ENCODE measurements around the gene FAM193B.

The FAM193B gene

DNA sequence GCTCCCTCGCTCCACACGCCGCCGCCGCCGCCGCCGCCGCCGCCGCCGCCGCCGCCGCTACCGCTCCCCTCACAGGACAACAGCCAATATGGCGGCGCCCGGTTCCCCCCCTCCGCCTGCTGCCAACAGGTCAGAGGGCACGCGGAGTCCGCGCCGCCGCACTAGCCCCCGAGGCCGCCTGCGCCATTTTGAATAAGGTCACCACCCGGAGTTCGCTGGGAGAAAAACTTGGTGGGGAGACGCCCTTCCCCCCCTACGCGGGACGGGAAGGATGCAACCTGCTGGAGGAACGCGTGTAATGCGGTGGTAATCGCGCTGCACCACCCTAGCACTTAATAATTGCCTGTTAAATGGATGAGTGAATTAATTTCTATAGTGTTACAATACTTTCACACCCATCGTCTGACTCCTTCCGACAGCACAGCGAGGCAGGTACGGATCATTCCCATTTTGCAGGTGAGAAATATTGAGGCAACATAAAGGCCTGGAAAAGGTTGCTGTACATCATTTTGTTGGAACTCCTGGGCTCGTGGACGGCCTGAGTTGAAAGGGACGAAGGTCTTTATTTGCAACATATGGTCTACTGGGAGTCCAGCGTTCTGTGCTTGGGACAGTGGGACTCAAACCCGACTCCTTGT is at the start of gene FAM193B:
Gene FAM193B, minus strand, starts transcription at position 90 of the 638 bp plus-strand sequence. CDS start 105 bp downstream, outside the sequence.
- DNase-seq: peak; percentile 76

DNA sequence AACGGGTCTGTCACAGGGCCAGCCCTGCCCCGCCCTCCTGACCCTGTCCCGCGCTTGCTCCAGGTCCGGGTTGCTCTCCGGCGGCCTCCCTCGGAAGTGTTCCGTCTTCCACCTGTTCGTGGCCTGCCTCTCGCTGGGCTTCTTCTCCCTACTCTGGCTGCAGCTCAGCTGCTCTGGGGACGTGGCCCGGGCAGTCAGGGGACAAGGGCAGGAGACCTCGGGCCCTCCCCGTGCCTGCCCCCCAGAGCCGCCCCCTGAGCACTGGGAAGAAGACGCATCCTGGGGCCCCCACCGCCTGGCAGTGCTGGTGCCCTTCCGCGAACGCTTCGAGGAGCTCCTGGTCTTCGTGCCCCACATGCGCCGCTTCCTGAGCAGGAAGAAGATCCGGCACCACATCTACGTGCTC is 49.8 kb upstream of the FAM193B start:
- DNase-seq: no peak

DNA sequence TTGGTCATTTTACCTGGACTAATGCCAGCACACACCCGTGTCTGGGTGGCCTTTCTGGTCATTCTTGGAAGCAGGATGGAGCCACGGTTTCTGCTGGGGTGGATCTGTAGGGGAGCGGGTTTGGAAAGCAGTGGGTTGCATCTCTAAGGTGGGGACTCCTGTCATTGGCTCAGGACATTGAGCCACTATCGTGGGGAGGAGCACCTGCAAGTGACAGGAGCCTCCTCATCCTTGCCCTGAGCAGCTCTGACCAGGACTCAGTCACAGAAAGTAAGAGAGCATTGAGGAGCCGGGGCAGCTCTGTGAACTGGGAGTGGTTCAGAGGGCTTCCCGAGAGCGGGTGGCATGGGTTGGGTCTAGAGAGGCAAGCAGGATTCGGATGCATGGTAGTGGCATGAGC is 49.3 kb upstream of the FAM193B start:
- DNase-seq: no peak

DNA sequence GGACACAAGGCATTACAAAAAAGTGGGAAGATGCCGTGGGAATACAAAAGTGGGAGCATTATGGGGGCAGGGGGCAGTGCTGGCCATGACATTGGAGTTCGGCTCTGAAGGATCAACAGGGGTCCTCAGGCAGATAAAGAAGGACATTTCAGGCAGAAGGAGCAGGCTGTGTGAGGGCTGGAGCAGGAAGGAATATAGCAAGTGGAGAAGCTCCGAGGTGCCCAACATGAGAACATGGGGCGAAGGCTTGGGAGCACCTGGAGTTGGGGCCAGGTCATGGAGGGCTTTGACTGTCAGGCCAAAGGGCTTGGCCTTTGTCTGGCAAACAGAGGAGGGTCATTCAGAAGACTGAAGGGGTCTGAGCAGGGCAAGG is 48.1 kb upstream of the FAM193B start:
- DNase-seq: no peak

DNA sequence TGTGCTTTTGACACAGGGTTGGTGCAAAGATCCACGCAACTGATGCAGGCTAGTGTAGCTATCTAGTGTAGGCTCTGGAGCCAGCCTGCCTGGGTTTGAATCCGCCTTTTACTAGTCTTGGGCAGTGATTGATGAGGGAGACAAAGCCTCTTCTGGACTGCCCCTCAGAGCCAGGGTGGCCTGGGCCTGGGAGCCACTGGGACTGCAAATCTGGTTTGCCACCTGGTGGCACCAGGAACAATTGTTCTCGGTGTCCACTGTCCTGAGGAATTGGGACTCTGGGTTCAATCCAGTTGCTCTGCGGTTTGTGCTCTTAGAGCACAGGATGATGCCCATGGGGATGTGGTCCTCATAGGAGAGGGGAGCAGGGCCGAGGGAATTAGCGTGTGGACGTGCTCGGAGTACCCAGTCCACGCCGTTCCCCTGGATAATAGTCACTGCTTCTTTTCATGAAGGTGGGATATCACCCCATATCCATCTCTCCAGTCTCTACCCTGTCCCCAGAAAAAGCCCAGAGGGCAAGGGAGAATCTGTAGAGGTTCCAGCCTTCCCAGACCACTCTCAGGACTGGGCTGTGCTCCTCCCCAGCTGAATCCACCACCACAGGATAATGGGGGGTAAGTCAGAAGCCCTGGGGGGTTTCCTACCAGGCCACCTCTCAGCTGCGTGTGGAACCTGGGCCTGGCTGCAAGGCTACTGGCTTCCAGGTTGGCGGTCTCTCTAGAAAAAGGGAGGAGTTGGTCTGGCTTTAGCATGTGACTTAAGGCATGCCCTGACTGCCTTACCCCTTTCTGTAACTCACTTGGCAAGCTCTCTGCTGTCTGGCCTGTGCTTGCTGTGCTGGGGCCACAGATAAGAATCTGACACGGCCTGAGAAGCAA is 47.5 kb upstream of the FAM193B start:
- DNase-seq: no peak

DNA sequence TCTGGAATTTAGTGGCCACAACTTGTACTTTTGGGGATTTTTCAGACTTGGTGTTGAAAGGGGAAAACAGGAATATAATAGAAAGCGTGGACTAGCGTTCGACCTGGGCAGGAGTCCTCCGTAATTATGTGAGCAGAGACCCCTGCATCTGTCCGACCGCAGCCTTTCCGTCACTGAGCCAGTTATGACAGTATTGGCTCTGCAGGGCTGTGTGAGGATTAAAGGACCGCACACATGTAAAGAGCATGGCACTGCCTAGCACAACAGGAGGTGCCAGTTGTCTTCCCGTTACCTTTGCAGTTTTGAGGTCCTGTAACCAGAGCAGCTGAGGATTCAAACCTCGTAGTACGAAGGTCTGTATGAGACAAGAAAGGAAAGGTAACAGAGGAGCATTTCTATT is 46.8 kb upstream of the FAM193B start:
- DNase-seq: no peak

DNA sequence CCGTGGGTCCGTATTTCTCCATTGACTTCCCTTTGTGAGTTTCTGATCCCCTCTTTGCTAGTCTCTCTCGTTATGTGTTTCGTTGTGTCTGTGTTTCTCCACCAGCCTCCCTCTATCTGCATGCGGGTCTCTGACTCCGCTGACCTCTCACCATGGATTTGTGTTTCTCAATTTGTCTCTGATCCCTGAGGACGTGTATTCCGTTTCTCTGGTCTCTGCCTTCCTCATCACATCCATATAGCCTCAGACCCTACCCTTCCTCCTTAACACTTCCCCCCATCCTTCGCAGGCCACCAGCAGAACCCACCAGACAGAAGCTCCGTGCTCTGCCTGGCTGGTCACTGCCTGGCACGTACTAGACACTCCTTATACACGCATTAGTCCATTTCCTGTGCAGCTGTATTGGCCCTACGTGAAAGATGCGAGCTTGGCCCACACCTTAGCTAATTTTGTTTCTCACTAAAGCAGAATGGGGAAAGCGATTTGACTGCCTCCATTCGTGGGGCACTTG is 46.2 kb upstream of the FAM193B start:
- DNase-seq: peak; percentile 3

DNA sequence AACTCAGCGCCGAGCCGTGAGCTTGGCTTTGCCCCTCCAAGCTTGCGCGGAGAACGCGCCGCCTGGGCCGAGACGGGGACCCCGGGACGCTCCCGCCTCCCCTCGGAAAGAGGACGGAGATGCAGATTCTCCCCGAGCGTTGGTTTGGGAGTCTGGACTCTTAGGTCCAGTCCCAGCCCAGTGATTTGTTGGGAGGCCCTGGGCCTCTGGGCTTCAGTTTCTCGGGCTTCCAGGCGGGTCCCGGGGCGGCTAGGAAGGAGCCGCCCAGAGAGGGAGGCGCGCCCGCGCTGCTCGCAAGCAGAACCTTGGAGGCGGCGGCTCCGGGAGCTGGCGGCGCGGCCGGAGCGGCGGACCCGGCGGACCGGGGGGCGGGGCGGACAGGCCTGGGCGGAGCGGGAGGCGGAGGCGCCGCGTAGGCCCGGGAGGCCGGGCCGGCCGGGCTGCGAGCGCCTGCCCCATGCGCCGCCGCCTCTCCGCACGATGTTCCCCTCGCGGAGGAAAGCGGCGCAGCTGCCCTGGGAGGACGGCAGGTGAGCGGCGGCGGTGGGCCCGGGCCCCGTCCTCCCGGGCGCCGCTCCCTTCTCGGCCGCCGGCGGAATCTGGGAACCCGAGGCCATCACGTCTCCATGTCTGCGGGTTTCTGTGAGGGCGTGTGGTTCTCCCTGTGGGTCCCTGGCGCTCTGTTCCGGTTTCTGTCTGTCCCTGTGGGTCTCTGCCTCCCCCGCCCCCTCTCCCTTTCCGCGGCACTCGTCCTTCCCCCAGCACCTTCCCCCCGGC is 45.6 kb upstream of the FAM193B start, which contains the start of gene B4GALT7:
Gene B4GALT7, plus strand, starts transcription at position 402 of the 777 bp plus-strand sequence. Its CDS starts 79 bp downstream, at position 481.
- DNase-seq: peak; percentile 43

DNA sequence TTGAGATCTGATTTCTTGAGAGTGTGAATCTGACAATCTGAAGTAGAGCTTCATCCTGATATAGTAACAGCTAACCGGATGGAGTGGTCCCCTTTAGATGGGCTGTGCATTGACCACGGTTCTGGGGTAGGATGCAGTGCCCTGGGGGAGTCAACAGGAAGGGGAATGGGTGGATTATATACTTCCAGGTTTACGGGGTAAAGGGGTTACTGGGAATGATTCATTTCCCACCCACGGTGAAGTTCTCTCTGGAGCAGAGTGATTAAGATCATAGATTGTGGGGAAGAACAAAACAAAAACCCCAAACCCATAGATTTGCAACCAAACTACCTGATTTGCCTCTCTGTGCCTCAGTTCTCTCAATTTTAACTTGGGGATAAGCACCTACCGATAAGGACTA is 44.1 kb upstream of the FAM193B start:
- no peak for DNase-seq

DNA sequence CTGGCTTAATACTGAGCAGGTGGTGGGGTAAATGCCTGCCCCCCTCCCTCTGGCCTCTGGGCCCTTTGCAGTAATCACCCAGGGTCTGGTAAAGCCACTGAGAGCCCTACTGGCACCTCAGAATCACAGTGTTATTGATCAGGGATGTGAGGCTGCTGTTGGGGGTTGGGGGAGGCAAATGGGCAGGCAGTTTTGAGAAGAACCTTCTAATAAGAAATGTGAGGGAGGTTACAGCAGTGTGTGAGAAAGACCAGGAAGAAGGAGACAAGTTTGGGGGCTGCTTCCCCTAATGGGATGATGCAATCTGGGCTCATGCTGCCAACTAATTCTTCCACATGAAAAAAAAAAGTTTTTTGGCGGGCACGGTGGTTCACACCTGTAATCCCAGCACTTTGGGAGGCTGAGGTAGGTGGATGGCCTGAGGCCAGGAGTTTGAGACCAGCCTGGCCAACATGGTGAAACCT is 42.4 kb upstream of the FAM193B start:
- DNase-seq: no peak

DNA sequence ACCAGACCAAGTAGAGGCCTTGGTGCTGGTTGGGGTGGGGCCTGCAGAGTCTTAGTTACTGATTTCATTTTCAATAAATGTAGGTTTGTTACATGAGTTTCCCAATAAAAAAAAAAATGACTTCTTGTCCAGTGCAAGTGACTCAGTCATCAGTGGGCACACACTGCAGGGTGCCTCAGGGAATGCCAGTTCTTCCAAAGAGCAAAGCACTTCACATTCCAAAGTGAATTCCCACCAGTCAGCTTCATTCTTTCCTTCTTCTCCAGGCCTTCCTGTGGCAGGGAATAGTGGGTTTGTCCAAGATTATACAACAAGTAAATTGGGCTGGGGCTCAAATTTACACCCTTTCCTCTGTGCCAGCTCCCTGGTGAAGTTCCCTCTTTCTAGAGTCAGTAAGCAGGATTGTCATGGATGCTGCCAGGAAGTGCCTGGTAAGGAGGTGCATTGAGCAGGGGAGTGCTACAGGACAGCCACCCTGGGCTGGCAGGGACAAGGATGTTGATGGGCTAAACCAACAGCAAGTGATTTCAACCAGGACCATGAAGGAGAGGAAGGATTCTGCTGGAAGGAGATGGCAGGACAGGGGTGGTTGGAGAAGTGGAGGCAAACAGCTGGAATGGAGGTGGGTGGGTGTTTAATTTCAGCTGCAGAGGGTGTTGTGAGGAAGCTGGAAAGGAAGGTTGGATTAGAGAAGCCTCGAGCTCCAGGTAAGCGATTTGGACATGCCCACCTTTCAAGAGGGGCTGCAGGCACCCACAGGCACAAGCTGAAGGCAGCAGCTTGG is 41.8 kb upstream of the FAM193B start:
- no peak for DNase-seq

DNA sequence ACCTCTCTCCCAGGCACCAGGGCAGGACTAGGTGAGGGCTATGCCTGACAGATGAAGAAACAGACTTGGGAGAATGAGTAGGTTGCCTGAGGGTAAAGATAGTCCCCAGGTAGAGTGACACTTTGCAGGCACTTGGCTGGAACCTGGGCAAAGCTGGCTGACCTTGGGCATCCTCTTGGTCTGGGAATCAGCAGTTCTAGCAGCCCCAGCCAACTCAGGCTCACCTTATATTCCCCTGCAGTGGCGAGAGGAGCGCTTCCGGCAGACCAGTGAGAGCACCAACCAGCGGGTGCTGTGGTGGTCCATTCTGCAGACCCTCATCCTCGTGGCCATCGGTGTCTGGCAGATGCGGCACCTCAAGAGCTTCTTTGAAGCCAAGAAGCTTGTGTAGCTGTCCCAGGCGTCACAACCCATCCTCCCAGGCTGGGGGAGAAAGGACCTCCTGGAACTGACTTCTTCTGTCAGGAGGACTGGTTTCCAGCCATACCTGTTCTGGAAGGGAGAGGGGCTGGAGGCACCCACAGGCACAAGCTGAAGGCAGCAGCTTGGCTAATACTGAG is 40.7 kb upstream of the FAM193B start:
- DNase-seq: no peak

DNA sequence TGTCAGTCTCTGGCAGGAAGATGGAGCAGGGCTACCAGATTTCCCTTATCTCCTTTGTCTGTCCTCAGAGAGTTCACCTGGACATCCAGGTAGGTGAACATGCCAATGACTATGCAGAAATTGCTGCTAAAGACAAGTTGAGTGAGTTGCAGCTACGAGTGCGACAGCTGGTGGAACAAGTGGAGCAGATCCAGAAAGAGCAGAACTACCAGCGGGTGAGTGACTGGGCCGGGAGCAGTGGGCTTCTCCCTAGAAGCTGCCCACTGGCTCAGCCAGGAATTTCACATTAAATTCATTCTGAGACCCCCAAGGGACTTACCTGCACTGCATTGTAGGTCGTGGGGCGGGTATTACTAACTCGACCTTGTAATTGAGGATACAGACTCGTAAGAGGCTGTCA is 39.7 kb upstream of the FAM193B start:
- no peak for DNase-seq

DNA sequence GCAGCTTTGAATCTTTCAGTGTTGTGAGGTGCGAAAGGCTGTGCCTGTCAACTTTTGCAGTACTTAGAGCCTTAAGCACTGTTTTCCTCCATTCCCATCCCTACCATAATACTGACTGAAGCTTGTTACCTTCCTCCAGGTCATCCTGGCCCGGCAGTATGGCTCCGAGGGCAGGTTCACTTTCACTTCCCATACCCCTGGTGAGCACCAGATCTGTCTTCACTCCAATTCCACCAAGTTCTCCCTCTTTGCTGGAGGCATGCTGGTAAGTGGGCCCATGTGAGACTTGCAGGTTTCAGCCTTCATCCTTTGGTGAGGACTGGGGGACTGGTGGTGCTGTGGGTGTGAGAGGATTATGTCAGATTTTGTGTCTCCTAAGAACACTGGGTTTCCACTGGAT is 39.1 kb upstream of the FAM193B start:
- DNase-seq: no peak

DNA sequence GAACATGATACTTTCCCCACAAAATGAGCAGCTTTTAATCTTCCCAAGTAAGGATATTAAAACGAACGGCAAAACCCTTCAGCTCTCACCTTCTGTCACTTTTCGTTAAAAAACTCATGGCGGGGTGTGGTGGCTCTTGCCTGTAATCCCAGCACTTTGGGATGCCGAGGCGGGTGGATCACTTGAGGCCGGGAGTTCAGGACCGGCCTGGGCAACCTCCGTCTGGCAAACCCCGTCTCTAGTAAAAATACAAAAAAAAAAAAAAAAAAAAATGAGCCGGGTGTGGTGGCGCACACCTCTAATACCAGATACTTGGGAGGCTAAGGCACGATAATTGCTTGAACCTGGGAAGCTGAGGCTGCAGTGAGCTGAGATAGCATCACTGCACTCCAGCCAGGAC is 38.5 kb upstream of the FAM193B start:
- DNase-seq: no peak

DNA sequence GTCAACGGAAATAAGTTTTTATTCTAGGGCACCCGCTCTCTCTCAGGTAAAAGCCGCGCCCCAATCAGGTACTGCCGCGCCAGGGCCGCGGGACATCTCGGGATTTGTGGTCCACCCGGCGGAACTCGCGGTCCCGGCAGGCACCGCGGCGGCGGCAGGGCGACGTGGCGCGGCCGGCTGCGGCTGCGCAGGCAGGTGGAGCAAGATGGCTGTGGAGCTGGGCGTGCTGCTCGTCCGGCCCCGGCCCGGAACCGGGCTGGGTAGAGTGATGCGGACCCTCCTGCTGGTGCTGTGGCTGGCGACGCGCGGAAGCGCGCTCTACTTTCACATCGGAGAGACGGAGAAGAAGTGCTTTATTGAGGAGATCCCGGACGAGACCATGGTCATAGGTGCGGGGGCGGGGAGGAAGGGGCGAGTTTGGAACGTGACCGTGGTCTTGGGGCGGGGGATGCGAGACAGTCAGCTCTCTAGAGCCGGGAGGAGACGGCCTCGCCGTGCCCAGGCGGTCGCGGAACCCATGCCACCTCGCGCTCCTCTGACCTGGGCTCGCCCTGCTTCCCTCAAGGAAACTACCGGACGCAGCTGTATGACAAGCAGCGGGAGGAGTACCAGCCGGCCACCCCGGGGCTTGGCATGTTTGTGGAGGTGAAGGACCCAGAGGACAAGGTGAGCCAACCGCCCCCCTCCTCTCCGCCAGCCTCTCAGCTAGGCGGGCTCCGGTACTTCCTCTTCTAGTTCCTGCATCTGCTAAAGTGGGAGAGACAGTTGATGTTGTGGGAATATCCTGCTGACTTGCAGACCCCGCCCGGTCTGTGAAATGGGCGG is 37.9 kb upstream of the FAM193B start, which contains the start of gene TMED9:
Gene TMED9, plus strand, starts transcription at position 194 of the 825 bp plus-strand sequence. Its CDS starts 12 bp downstream, at position 206.
- peak; percentile 50 for DNase-seq

DNA sequence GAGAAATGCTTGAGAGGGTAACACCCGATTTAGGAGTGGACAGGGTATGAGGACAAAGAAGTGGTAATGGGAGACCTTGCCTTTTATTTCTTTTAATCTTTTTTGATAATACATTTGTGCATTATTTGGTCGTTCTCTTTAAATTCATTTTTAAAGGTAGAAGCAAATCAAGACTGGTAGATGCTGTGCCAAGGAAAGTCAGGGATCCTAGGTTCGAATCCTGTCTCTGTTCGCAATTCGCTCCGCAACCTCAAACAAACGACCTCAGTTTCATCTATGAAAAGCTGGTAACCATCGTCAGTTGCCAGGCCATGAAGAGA is 37.3 kb upstream of the FAM193B start:
- DNase-seq: no peak

DNA sequence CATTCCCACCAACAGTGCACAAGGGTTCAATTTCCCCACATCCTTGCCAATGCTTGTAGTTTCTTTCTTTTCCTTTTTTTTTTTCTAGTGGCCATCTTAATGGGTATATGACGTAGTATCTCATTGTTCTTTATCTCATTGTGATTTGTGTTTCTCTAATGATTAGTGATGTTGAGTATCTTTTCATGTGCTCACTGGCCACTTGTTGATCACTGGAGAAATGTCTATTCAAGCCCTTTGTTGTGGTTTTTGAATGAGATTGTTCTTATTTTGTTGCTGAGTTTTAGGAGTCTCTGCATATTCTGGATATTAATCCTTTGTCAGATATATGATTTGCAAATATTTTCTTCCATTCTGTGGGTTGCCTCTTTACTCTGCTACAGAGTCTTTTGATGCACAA is 36.0 kb upstream of the FAM193B start:
- DNase-seq: no peak

DNA sequence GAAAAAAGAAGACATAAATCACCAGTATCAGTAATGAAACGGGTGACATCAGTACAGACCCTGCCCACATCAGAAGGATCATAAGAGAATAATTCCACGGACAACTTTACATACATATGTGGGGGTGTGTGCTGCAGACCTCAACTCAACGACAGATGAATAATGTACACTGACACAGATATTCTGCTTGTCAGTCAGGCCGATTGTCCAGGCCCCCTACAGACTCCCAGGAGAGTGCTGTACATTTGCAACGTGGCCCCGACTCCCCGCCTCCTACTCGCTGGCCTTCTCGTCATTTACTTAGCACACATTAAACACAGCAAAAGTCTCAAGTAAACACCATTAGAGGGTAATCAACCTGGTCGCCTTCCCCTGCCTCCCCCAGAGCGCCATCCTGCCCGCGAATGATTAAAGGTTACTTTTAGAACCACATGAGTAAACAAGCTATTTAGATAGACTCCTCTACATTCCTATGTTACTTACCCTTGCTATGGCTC is 34.1 kb upstream of the FAM193B start:
- DNase-seq: peak; percentile 2

DNA sequence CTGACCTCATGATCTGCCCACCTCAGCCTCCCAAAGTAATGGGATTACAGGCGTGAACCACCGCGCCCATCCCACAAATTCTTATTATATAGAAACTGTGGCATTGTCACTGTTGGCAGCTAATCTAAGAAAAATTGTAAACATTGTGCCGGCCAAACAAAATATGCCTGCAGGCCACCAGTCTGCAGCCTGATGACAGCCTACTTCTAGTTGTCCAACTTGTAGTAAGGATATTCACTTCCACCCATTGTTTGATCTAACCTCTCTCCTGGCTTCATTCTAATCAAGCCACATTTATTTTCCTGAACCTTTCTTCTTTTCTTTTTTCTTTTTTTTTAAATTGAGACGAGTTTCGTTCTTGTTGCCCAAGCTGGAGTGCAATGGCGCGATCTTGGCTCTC is 24.0 kb upstream of the FAM193B start:
- DNase-seq: no peak

DNA sequence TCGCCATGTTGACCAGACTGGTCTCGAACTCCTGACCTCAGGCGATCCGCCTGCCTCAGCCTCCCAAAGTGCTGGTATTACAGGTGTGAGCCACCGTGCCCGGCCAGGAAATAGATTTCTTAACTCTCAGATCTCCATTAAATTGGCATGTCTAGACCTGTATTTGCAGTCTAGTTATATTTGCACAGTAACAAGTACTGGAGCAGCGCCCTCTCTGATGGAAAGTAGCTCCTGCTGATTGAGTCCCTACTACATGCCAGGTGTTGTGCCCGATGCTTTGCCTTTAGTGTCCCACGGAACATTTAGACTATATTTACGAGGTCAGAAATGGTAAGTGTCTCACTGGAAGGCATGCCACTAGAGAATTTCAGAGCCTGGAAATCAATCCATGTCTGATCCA is 21.8 kb upstream of the FAM193B start:
- no peak for DNase-seq
